ENCODE data around the gene LRPAP1.

- TF ChIP-seq CTCF (IDR thresholded peaks at IDR 0.05; ENCODE audit: low read depth, low read length) (no peak), MAX (IDR thresholded peaks at IDR 0.05; ENCODE audit: low read depth, low read length) (no peak), POLR2A (IDR thresholded peaks at IDR 0.05; ENCODE audit: extremely low read depth, insufficient read length) (no peak), MYC (IDR thresholded peaks at IDR 0.05; ENCODE audit: low read depth, low read length) (no peak)
These were observed 56.4 kb downstream of the LRPAP1 start for GRCh38 chr4:3475713-3476260.

Measured in NB4 (cell line).